ENCODE results near the gene KIAA1614. TPM values are rescaled to one million over a fixed set of nuclear protein-coding genes. Genes with fewer than 3 reads are reported as not detected.

KIAA1614 gene
- total RNA-seq, 4 donors from 2014 or later: 2.5 to 7.7 (median 5.1) TPM

- TF ChIP-seq CTCF (IDR thresholded peaks at IDR 0.05): no peak
- ATAC-seq (ENCODE audit: low FRiP score) (no peak), DNase-seq (ENCODE audit: low spot score) (no peak)
Measured at GRCh38 chr1:180969434-180969833, 56.7 kb downstream of the KIAA1614 start.

- ATAC-seq (ENCODE audit: low FRiP score) (no peak), DNase-seq (ENCODE audit: low spot score) (no peak)
- TF ChIP-seq CTCF (IDR thresholded peaks at IDR 0.05): no peak
Measured at GRCh38 chr1:180970333-180971079, 57.8 kb downstream of the KIAA1614 start.

- DNase-seq (ENCODE audit: low spot score) (no peak), ATAC-seq (ENCODE audit: low FRiP score) (no peak)
- TF ChIP-seq CTCF (IDR thresholded peaks at IDR 0.05): no peak
Measured at GRCh38 chr1:180971273-180971997, 58.7 kb downstream of the KIAA1614 start.

- TF ChIP-seq CTCF (IDR thresholded peaks at IDR 0.05): no peak
- no peak for ATAC-seq (ENCODE audit: low FRiP score)
- DNase-seq (ENCODE audit: low spot score): no peak
Measured at GRCh38 chr1:180973369-180973768, 60.7 kb downstream of the KIAA1614 start.

- no peak for ATAC-seq (ENCODE audit: low FRiP score)
- no peak for DNase-seq (ENCODE audit: low spot score)
- no peak for TF ChIP-seq CTCF (IDR thresholded peaks at IDR 0.05)
Measured at GRCh38 chr1:180974236-180974635, 61.5 kb downstream of the KIAA1614 start.

GRCh38 chr1:180975551-180975950 lies 62.9 kb downstream of the KIAA1614 start:
- no peak for DNase-seq (ENCODE audit: low spot score)
- no peak for TF ChIP-seq CTCF (IDR thresholded peaks at IDR 0.05)
- ATAC-seq (ENCODE audit: low FRiP score): no peak

GRCh38 chr1:180976191-180976590 lies 63.5 kb downstream of the KIAA1614 start:
- no peak for DNase-seq (ENCODE audit: low spot score)
- no peak for ATAC-seq (ENCODE audit: low FRiP score)
- no peak for TF ChIP-seq CTCF (IDR thresholded peaks at IDR 0.05)

All from omental fat pad (tissue), 4 donors.